Kidney epithelial cell (primary cell): ENCODE data around the gene MRPL40. TPM values are rescaled to one million over a fixed set of nuclear protein-coding genes. Genes with fewer than 3 reads are reported as not detected.

Experiments
- DNase-seq: peaks from one replicate; pipeline ENCODE4 v3.0.0-alpha.2; 2010; ENCODE audit warnings: low read depth
- H3K27me3 ChIP-seq: 2 replicates; pipeline ENCODE4 v1.6.0; 2011; ENCODE audit warnings: low read length; ENCODE audit not compliant: control insufficient read depth, insufficient read depth
- H3K36me3 ChIP-seq: 2 replicates; pipeline ENCODE4 v1.5.1; 2011; ENCODE audit warnings: low read length; ENCODE audit not compliant: control insufficient read depth, insufficient read depth
- H3K4me3 ChIP-seq: 2 replicates; pipeline ENCODE4 v1.5.1; 2011; ENCODE audit warnings: low read depth, mild to moderate bottlenecking, control low read depth, low read length
- total RNA-seq: library from RNA; depleted of rRNA; stranded (reverse); fragments of >200 nt; gene quantifications from 2 replicates; pipeline ENCODE4 v1.2.3, GENCODE V29; 2015
- TF ChIP-seq, protein P1 (sequence below): IDR thresholded peaks from 2 replicates; pipeline ENCODE4 v1.5.1; 2011; ENCODE audit warnings: mild to moderate bottlenecking, moderate library complexity, low read length, control low read depth, inconsistent platforms; ENCODE audit not compliant: insufficient read depth, poor library complexity, severe bottlenecking

MRPL40 gene
- total RNA-seq, 1 donor from 2014 or later, result 47.2 TPM

DNA sequence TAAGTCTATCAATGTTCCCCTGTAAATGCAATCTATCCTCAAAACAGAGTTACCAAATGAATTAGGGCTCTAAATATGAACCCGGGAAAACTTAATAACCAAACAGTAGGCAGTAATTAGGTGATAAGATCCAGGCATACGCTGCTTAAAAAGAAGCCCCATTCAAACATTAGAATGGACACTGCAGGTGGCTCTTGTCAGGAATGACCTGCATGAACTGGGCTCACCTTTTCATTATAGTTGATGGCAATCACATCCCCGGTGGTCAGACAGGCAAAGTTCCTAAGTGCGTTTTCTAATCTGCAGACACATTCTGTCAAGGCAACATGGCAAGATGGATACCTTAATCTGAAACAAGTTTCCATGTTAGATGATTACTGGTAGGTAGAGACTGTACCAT is 32.6 kb downstream of the MRPL40 start:
- no peak for DNase-seq
- Histone ChIP-seq H3K27me3 (no peaks in the 10 kb centered on the region), H3K36me3 (peaks cover 7% of the 10 kb centered on the region), H3K4me3 (no peak overlapping the region)
- TF ChIP-seq, protein P1, sequence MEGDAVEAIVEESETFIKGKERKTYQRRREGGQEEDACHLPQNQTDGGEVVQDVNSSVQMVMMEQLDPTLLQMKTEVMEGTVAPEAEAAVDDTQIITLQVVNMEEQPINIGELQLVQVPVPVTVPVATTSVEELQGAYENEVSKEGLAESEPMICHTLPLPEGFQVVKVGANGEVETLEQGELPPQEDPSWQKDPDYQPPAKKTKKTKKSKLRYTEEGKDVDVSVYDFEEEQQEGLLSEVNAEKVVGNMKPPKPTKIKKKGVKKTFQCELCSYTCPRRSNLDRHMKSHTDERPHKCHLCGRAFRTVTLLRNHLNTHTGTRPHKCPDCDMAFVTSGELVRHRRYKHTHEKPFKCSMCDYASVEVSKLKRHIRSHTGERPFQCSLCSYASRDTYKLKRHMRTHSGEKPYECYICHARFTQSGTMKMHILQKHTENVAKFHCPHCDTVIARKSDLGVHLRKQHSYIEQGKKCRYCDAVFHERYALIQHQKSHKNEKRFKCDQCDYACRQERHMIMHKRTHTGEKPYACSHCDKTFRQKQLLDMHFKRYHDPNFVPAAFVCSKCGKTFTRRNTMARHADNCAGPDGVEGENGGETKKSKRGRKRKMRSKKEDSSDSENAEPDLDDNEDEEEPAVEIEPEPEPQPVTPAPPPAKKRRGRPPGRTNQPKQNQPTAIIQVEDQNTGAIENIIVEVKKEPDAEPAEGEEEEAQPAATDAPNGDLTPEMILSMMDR, result no peak

DNA sequence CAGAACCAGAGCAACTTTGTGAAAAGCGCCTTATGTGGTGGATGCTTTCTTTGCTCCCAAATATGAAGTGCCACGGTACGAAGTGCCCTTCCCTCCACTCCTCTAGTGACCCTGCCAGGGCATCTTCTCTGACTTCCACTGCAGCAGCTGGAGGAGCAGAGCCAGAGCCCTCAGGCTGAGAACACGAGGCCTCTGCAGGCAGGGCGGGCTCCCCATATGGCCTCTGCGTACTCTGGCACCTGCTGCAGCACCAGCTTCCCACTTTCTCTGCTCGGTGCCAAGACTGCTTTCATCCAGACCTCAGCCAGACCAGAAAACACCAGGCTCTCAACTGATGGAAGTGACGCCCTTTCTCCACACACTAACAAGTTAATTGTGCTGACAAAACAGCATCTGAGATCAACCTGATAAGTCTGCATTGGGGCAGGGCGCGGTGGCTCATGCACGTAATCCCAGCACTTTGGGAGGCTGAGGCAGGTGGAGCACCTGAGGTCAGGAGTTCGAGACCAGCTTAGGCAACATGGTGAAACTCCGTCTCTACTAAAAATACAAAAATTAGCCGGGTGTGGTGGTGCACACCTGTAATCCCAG is 33.9 kb downstream of the MRPL40 start:
- Histone ChIP-seq H3K36me3 (peaks cover 7% of the 10 kb centered on the region), H3K27me3 (no peaks in the 10 kb centered on the region), H3K4me3 (no peak overlapping the region)
- DNase-seq, result no peak
- TF ChIP-seq, protein P1, result no peak

DNA sequence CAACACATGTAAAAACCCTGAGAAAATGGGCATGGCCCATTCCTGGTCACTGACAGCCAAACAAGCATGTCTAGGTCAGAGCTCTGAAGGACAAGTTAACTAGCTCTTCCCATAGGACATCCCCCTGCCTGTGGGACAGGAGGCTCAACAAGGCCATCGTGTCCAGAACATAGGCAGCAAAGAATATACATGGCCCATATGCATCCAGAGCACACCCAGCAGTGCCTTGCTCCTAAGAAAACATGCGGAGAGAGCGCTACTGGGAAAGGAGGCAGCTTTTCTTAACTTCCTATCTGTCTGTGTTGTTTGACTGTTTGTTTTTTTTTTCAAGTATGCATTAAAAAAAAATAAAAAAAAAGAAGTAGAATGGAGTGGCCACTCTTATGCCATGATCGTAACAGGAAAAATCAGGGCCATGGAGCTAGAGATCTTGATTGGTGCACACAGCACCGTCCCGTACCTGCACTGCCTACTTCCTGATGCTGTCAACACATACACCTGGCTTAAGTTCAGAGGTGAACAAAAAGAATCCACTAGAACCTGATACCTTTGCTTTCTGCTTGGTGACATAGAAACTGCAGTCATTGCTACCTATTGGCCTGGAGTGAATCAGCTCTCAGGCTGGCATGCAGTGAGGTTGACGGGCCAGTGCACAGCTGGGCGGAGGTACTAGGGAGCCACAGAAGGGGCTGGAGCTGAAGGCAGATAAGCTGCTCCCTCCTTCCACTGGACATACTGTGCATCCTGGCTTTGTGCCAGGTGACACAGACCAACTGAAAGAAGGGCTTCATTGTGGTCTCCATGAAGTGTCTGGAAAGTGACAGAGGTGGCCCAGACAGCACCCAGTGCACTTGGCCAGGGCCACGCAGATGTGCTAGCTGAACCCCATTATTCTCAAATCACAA is 34.8 kb downstream of the MRPL40 start:
- DNase-seq, result no peak
- Histone ChIP-seq H3K4me3 (no peak overlapping the region), H3K36me3 (peaks cover 7% of the 10 kb centered on the region), H3K27me3 (no peaks in the 10 kb centered on the region)
- TF ChIP-seq, protein P1, result no peak

DNA sequence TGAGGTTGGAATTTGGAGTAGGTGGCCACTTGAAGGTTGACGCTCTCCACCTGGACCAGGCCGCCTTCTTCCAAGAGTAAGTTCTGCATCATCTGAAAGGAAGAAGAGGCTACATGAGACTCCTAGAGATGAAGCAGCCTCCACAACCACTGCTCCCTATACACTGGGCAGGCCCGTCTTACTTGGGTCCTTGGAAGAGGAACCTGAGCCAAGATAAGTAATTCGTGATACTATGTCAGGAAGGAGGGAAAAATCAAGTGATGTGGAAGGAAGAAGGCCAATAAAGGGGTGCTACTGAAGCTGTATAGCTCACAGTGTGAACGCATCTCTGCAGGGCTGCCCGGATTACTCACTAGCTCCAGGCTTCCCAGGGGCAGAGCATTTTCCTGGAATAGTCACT is 35.6 kb downstream of the MRPL40 start:
- peaks cover 7% of the 10 kb centered on the region for H3K36me3 ChIP-seq
- TF ChIP-seq, protein P1, result no peak

DNA sequence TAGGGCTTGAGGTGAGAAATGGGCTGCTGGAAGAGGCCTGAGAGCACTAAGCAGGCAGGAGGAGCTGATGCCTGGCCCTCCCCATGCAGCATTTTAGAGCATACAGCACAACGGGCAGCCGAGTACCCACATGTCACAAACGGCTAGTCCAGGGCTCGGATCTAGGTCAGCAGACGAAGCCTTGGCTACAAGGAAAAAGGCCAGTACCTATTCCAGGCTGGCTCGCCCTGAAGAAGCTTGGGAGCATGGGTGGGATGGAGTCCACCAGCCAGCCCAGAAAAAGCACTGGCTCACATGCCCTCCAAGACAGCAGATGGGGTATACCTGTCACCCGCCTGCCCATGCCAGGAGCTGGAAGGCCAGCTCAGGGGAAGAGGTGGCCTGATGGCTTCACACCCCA is 37.1 kb downstream of the MRPL40 start:
- DNase-seq, result no peak
- no peaks in the 10 kb centered on the region for H3K27me3 ChIP-seq
- H3K36me3 ChIP-seq, result peaks cover 9% of the 10 kb centered on the region
- no peak overlapping the region for H3K4me3 ChIP-seq
- TF ChIP-seq, protein P1, result no peak

More for the DNA sequence above, 35.6 kb downstream of the MRPL40 start:
- Histone ChIP-seq H3K4me3 (no peak overlapping the region), H3K27me3 (no peaks in the 10 kb centered on the region)
- no peak for DNase-seq

DNA sequence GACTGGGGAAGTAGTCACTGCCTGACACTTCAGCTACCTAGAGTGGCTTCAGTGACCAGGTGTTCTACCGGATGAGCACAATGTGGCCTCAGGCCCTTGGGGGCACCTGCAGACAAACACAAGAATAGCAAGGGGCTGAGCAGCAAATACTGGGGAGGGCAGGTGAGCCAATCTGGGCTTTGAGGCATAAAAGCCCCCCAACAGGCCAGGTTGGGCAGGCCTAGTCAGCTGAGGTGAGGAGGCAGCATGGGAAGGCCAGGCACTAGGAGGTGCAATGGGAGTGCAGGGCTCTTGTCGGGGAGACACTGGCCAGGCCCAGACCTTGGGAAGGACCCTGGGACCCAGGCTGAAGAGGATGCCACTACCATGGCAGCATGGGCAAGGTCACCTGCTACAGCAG is 37.7 kb downstream of the MRPL40 start:
- DNase-seq, result no peak
- H3K27me3 ChIP-seq, result no peaks in the 10 kb centered on the region
- TF ChIP-seq, protein P1, result no peak
- peaks cover 9% of the 10 kb centered on the region for H3K36me3 ChIP-seq
- no peak overlapping the region for H3K4me3 ChIP-seq
